ENCODE results near the gene TPRX1. TPM values are rescaled to one million over a fixed set of nuclear protein-coding genes. Genes with fewer than 3 reads are reported as not detected.
A peak's percentile ranks its signal among the peaks of the same experiment; 100 is the strongest.
"Not testable (repeated sequence)": the region's sequence is repeated elsewhere in the genome, so short reads cannot be mapped to it uniquely, and the experiment has no call there.

Gene TPRX1
- total and polyA plus RNA-seq, 9 of the 15 experiments (the other 6 are each of a cell fraction or from before 2014, with no cell fraction given) = not detected

DNA sequence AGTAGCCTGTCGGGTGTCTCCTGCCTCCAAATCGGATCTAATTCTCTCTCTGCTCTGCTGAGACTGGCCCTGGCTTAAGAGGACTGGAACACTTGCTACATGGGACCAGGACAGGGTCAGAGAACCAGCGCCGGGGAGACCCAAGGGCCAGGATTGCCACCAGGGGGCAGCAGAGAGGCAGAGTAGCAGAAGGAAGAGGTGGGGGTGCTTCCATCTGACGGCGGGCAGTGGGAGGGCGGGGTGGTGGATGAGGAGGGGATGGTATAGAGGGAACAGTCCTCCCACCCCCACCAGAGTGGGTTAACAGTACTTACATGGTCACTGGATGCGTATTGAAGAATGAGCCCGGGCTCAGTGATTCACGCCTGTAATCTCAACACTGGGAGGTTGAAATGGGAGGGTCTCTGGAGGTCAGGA is 13.9 kb downstream of the TPRX1 start (continued):
- TF ChIP-seq, protein P1, sequence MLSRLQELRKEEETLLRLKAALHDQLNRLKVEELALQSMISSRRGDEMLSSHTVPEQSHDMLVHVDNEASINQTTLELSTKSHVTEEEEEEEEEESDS (CRISPR knock-in tag; IDR thresholded peaks at IDR 0.05) = no peak
- TF ChIP-seq SMC3 (conservative IDR thresholded peaks at IDR 0.05; ENCODE audit: insufficient read depth, low read depth, low read length) = peak; percentile 49
- TF ChIP-seq, protein P2, sequence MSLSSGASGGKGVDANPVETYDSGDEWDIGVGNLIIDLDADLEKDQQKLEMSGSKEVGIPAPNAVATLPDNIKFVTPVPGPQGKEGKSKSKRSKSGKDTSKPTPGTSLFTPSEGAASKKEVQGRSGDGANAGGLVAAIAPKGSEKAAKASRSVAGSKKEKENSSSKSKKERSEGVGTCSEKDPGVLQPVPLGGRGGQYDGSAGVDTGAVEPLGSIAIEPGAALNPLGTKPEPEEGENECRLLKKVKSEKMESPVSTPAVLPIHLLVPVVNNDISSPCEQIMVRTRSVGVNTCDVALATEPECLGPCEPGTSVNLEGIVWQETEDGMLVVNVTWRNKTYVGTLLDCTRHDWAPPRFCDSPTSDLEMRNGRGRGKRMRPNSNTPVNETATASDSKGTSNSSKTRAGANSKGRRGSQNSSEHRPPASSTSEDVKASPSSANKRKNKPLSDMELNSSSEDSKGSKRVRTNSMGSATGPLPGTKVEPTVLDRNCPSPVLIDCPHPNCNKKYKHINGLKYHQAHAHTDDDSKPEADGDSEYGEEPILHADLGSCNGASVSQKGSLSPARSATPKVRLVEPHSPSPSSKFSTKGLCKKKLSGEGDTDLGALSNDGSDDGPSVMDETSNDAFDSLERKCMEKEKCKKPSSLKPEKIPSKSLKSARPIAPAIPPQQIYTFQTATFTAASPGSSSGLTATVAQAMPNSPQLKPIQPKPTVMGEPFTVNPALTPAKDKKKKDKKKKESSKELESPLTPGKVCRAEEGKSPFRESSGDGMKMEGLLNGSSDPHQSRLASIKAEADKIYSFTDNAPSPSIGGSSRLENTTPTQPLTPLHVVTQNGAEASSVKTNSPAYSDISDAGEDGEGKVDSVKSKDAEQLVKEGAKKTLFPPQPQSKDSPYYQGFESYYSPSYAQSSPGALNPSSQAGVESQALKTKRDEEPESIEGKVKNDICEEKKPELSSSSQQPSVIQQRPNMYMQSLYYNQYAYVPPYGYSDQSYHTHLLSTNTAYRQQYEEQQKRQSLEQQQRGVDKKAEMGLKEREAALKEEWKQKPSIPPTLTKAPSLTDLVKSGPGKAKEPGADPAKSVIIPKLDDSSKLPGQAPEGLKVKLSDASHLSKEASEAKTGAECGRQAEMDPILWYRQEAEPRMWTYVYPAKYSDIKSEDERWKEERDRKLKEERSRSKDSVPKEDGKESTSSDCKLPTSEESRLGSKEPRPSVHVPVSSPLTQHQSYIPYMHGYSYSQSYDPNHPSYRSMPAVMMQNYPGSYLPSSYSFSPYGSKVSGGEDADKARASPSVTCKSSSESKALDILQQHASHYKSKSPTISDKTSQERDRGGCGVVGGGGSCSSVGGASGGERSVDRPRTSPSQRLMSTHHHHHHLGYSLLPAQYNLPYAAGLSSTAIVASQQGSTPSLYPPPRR (CRISPR knock-in tag; IDR thresholded peaks at IDR 0.05; ENCODE audit: borderline replicate concordance) = no peak
- no peak for TF ChIP-seq ESRRB (CRISPR knock-in tag; IDR thresholded peaks at IDR 0.05; ENCODE audit: borderline replicate concordance)
- TF ChIP-seq, protein P3, sequence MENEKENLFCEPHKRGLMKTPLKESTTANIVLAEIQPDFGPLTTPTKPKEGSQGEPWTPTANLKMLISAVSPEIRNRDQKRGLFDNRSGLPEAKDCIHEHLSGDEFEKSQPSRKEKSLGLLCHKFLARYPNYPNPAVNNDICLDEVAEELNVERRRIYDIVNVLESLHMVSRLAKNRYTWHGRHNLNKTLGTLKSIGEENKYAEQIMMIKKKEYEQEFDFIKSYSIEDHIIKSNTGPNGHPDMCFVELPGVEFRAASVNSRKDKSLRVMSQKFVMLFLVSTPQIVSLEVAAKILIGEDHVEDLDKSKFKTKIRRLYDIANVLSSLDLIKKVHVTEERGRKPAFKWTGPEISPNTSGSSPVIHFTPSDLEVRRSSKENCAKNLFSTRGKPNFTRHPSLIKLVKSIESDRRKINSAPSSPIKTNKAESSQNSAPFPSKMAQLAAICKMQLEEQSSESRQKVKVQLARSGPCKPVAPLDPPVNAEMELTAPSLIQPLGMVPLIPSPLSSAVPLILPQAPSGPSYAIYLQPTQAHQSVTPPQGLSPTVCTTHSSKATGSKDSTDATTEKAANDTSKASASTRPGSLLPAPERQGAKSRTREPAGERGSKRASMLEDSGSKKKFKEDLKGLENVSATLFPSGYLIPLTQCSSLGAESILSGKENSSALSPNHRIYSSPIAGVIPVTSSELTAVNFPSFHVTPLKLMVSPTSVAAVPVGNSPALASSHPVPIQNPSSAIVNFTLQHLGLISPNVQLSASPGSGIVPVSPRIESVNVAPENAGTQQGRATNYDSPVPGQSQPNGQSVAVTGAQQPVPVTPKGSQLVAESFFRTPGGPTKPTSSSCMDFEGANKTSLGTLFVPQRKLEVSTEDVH (IDR thresholded peaks at IDR 0.05; ENCODE audit: low read depth, partially characterized antibody) = no peak
- TF ChIP-seq ZNF431 (CRISPR knock-in tag; IDR thresholded peaks at IDR 0.05) = no peak
- TF ChIP-seq, protein P4, sequence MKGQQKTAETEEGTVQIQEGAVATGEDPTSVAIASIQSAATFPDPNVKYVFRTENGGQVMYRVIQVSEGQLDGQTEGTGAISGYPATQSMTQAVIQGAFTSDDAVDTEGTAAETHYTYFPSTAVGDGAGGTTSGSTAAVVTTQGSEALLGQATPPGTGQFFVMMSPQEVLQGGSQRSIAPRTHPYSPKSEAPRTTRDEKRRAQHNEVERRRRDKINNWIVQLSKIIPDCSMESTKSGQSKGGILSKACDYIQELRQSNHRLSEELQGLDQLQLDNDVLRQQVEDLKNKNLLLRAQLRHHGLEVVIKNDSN (CRISPR knock-in tag; IDR thresholded peaks at IDR 0.05) = no peak
- TF ChIP-seq RBM15 (IDR thresholded peaks at IDR 0.05; ENCODE audit: insufficient read depth, low read length) = no peak
- TF ChIP-seq NR4A1 (CRISPR knock-in tag; IDR thresholded peaks at IDR 0.05) = no peak
- no peak for TF ChIP-seq NR4A1 (tag; IDR thresholded peaks at IDR 0.05)

DNA sequence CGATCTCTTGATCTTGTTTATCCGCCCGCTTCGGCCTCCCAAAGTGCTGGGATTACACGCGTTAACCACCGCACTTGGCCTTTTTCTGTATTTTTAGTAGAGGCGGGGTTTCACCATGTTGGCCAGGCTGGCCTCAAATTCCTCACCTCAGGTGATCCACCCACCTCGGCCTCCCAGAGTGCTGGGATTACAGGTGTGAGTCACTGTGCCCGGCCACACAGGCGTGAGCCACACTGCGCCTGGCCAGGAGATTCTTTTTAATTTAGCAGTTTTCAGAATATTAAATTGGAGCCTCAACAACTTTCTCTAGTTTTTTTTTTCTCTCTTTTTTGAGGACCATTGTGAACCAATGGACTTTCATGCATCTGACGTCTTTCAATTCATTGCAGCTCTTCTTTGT is 14.5 kb downstream of the TPRX1 start:
- DNase-seq (ENCODE audit: extremely low read depth in 1 of 4, low spot score in 3 of 4); H3K79me2 ChIP-seq (ENCODE audit: control insufficient read depth, insufficient read depth, low read length); H2AFZ ChIP-seq (ENCODE audit: low read depth, low read length); H3K27me3 ChIP-seq (ENCODE audit: control insufficient read depth in 2 of 2, insufficient read depth in 2 of 2, low read length in 2 of 2); ATAC-seq; H3K9me3 ChIP-seq (replicated peaks; ENCODE audit: control insufficient read depth, insufficient read depth, low read depth, low read length); H3K27ac ChIP-seq (ENCODE audit: extremely low read depth, low read depth, low read length); BruUV-seq (replicated peaks); H3K9ac ChIP-seq (ENCODE audit: insufficient read depth in 1 of 2, low read depth in 2 of 2, low read length in 2 of 2); H4K20me1 ChIP-seq (replicated peaks; ENCODE audit: control insufficient read depth, insufficient read depth, low read length); H3K4me1 ChIP-seq (replicated peaks in 1 of 2; ENCODE audit: control insufficient read depth in 2 of 2, insufficient read depth in 2 of 2, low read length in 2 of 2); H3K9me1 ChIP-seq (ENCODE audit: control insufficient read depth, insufficient read depth, low read length); H3K4me3 ChIP-seq; H3K4me2 ChIP-seq (ENCODE audit: insufficient read depth, low read length); FAIRE-seq: not testable (repeated sequence)
- ChIA-PET CTCF (ENCODE audit: low intra/inter-chr PET ratio) (interaction anchor here (0.8 to 1.4 kb wide), 3 partner anchors 24 to 249 kb away, joined by 3 to 9 read pairs (median 3); partner anchors contain the start of gene EHD2), POLR2A (interaction anchor here (1.1 kb wide), 1 partner anchor 24 kb away, joined by 3 read pairs; no protein-coding TSS in a partner anchor)
- 82% methylated on average over 13 of the region's 13 CpGs for WGBS (ENCODE audit: insufficient coverage, low coverage, missing lambda C conversion rate)
- peaks cover 11% of the 10 kb centered on the region; the same call in 1 of the 3 replicates for H3K36me3 ChIP-seq (ENCODE audit: control insufficient read depth, insufficient read depth, low read length)
- intact Hi-C loops (cut with micrococcal nuclease) = loop anchor here (2.0 kb wide), 1 partner anchor 77 kb away; the partner anchor contains the start of gene EHD2
- in situ Hi-C loops (cut with MboI) = loop anchor here (5.0 kb wide), 1 partner anchor 78 kb away; the partner anchor contains the start of gene EHD2
